Activated CD4-positive, alpha-beta T cell treated with anti-CD3 and anti-CD28 coated beads for 36 hours (primary cell): ENCODE results near the gene P3H2. TPM values are rescaled to one million over a fixed set of nuclear protein-coding genes. Genes with fewer than 3 reads are reported as not detected.

ENCODE experiments used
- ATAC-seq: fragments of 200-7000 bp; cut with Tn5 transposase; one replicate; pipeline ENCODE4 v1.10.0; 2021; ENCODE audit warnings: mild to moderate bottlenecking, moderate library complexity
- CTCF ChIA-PET: fragments of 350-600 bp; sonication (Branson Sonifier 250); formaldehyde crosslinking; loops from one replicate; lab custom pipeline; 2021; ENCODE audit warnings: antibody characterized with exemption; lab: Charles Lee
- POLR2A ChIA-PET: fragments of 350-600 bp; sonication (Branson Sonifier 250); formaldehyde crosslinking; loops from one replicate; lab custom pipeline; 2021; ENCODE audit warnings: antibody characterized with exemption, inconsistent platforms; lab: Charles Lee
- DNase-seq: peaks from one replicate; pipeline ENCODE4 v3.0.0-alpha.2; 2020
- H3K27ac Mint-ChIP-seq: one replicate; pipeline ENCODE4 v1.8.0; 2021; ENCODE audit warnings: mixed read lengths
- H3K27me3 Mint-ChIP-seq: one replicate; pipeline ENCODE4 v1.8.0; 2021; ENCODE audit warnings: mixed read lengths
- H3K36me3 Mint-ChIP-seq: one replicate; pipeline ENCODE4 v1.8.0; 2021; ENCODE audit warnings: low read depth, mixed read lengths
- H3K4me1 Mint-ChIP-seq: one replicate; pipeline ENCODE4 v1.8.0; 2021; ENCODE audit warnings: mixed read lengths
- H3K4me3 Mint-ChIP-seq: one replicate; pipeline ENCODE4 v1.8.0; 2021; ENCODE audit warnings: mild to moderate bottlenecking, moderate library complexity, mixed read lengths
- H3K9me3 Mint-ChIP-seq: one replicate; pipeline ENCODE4 v1.8.0; 2021; ENCODE audit warnings: low read depth, mixed read lengths
- intact Hi-C, 2 experiments: fragments of 100-400 bp; cut with DNase I in 1 of 2; cut with micrococcal nuclease in 1 of 2; formaldehyde crosslinking; loops; one replicate each; pipeline versions ENCODE4 v1.14.2 to v1.15.1; 2022 to 2024; cut with DNase I, micrococcal nuclease
- total RNA-seq, 2 experiments: library from RNA; stranded (reverse); gene quantifications; one replicate each; pipeline ENCODE4 v1.2.3, GENCODE V29; 2021

P3H2 gene
- total RNA-seq, 2 experiments from 2014 or later = not detected

- H3K27me3 Mint-ChIP-seq = peaks cover 13% of the 10 kb centered on the region
- intact Hi-C loops = no loop called here
- H3K4me3 Mint-ChIP-seq = no peak overlapping the region
- DNase-seq (no peak), ATAC-seq (no peak)
- H3K36me3 Mint-ChIP-seq = no peaks in the 10 kb centered on the region
- no peaks in the 10 kb centered on the region for H3K4me1 Mint-ChIP-seq
- no peak overlapping the region for H3K27ac Mint-ChIP-seq
- CTCF ChIA-PET = interaction anchor here (0.6 to 1.5 kb wide), 2 partner anchors 21 to 34 kb away, joined by 3 read pairs; no protein-coding TSS in a partner anchor
- POLR2A ChIA-PET = interaction anchor here (0.7 kb wide), 1 partner anchor 1363 kb away, joined by 7 read pairs; no protein-coding TSS in a partner anchor
- H3K9me3 Mint-ChIP-seq = no peaks in the 10 kb centered on the region
Measured at GRCh38 chr3:189995129-189995528, 125.6 kb downstream of the P3H2 start.

DNA sequence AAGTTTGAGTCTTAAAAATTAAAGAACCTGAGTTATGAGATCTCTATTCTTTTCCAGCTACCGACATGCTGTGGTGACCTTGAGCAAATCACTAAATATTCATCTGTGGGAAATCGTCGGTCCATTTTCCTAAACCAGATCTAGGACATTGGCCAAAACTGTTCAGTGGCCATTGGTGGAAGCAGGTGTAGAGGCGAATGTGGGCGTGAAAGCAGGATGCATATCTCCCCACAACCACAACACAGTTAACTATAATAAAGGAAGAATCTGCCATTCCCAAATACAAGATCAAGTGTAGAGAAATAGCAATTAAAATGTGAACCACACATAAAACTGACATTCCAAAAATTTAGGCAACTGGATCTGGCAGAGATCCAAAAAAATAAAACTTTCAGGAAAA, 129.9 kb downstream of the P3H2 start:
- DNase-seq = no peak
- no peaks in the 10 kb centered on the region for H3K4me1 Mint-ChIP-seq
- H3K27ac Mint-ChIP-seq = no peak overlapping the region
- no peaks in the 10 kb centered on the region for H3K9me3 Mint-ChIP-seq
- peaks cover 23% of the 10 kb centered on the region for H3K27me3 Mint-ChIP-seq
- ChIA-PET CTCF (interaction anchor here (1.5 kb wide), 1 partner anchor 10 kb away, joined by 3 read pairs; no protein-coding TSS in a partner anchor), POLR2A (no interaction called here)
- H3K36me3 Mint-ChIP-seq = no peaks in the 10 kb centered on the region
- intact Hi-C loops = no loop called here
- no peak for ATAC-seq
- no peak overlapping the region for H3K4me3 Mint-ChIP-seq

DNA sequence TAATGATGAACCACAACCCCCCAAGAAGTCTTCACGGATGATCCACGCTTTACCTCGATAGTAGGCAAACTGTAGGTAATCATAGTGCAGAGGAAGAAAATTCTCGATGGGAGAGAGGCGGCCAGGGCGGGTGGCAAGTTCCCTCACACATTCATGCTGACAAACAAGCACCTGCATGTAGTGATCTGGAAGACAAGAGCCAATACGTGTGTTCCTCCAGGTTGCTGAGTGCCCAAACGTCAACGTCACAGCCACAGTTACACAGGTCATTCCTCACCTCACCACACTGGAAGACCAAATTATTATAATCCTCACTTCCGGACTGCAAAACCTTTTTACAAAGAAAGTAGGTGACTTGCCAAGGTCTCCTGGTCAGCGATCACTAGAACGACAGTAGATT, 131.8 kb downstream of the P3H2 start:
- no peak for ATAC-seq

DNA sequence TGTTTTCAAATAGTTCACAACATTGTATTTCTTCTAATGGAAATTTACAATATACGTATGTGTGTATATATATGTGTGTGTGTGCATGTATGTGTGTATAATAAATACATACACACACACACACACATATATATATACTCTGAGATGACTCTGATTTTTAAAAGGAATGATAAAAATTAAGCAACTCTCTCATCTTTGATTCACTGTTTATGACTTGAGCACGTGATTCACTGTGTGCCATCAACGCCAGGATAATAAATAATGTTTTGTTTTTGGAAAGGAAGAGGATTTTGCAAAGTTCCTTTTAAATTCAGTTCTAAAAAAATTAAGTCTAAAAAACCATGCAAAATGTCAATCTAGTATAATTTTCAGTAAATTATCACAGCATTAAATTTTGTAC, 132.4 kb downstream of the P3H2 start:
- peaks cover 23% of the 10 kb centered on the region for H3K27me3 Mint-ChIP-seq
- DNase-seq (no peak), ATAC-seq (no peak)
- no peaks in the 10 kb centered on the region for H3K36me3 Mint-ChIP-seq
- CTCF ChIA-PET = interaction anchor here (1.0 kb wide), 1 partner anchor 10 kb away, joined by 3 read pairs; no protein-coding TSS in a partner anchor
- POLR2A ChIA-PET = no interaction called here
- H3K27ac Mint-ChIP-seq = no peak overlapping the region
- H3K4me3 Mint-ChIP-seq = no peak overlapping the region
- no peaks in the 10 kb centered on the region for H3K9me3 Mint-ChIP-seq
- no peaks in the 10 kb centered on the region for H3K4me1 Mint-ChIP-seq
- intact Hi-C loops = no loop called here

More for the DNA sequence above, 131.8 kb downstream of the P3H2 start:
- ChIA-PET POLR2A (no interaction called here), CTCF (no interaction called here)
- Mint-ChIP-seq H3K27me3 (peaks cover 23% of the 10 kb centered on the region), H3K4me1 (no peaks in the 10 kb centered on the region), H3K4me3 (no peak overlapping the region), H3K27ac (no peak overlapping the region), H3K9me3 (no peaks in the 10 kb centered on the region), H3K36me3 (no peaks in the 10 kb centered on the region)
- intact Hi-C loops = no loop called here
- DNase-seq = no peak

DNA sequence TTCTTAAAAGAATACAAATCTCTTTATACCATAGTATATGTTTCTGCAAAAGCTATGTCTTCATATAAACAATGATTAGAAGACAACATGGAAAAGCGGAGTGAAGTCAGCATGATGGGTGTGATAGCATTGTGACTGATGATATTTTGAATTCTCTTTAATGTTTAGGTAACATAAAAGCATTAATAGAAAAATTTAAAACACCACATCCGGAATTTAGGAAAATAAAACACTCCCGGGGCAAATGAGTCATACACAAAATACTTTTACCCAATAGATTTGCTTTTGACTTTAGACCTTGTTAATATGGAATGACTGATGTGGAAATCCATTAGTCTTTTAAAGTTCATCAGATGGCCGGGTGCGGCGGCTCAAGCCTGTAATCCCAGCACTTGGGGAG, 134.7 kb downstream of the P3H2 start:
- no peaks in the 10 kb centered on the region for H3K4me1 Mint-ChIP-seq
- H3K9me3 Mint-ChIP-seq = no peaks in the 10 kb centered on the region
- intact Hi-C loops = no loop called here
- H3K27ac Mint-ChIP-seq = no peak overlapping the region
- ATAC-seq (no peak), DNase-seq (no peak)
- peaks cover 21% of the 10 kb centered on the region for H3K27me3 Mint-ChIP-seq
- ChIA-PET CTCF (no interaction called here), POLR2A (no interaction called here)
- H3K36me3 Mint-ChIP-seq = no peaks in the 10 kb centered on the region
- H3K4me3 Mint-ChIP-seq = no peak overlapping the region

DNA sequence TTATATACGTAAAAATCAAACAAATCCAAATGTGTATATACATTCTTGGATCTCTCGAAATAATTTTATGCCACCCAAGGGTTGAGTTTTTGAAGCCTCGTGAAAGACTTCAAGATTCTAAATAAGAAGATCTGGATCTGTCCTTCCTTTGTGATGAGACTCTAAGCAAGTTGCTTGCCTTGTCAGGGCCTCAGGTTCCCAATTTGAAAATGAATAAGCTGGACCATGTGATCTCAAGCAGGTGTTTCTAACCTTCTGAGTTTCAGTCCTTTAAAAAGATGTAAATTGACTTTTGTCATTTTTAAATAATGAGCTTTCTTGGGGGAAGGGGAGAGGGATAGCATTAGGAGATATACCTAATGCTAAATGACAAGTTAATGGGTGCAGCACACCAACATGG, 137.1 kb downstream of the P3H2 start:
- H3K27me3 Mint-ChIP-seq = peaks cover 18% of the 10 kb centered on the region
- POLR2A ChIA-PET = no interaction called here
- H3K4me1 Mint-ChIP-seq = no peaks in the 10 kb centered on the region
- no peak for ATAC-seq
- CTCF ChIA-PET = interaction anchor here (1.1 to 1.9 kb wide), 2 partner anchors 16 to 22 kb away, joined by 5 to 7 read pairs; no protein-coding TSS in a partner anchor
- H3K4me3 Mint-ChIP-seq = no peak overlapping the region
- H3K27ac Mint-ChIP-seq = no peak overlapping the region
- intact Hi-C loops = no loop called here
- H3K36me3 Mint-ChIP-seq = no peaks in the 10 kb centered on the region
- no peaks in the 10 kb centered on the region for H3K9me3 Mint-ChIP-seq
- DNase-seq = no peak

GRCh38 chr3:189982321-189982945, 138.3 kb downstream of the P3H2 start:
- H3K27ac Mint-ChIP-seq = no peak overlapping the region
- ChIA-PET CTCF (interaction anchor here (2.0 kb wide), 1 partner anchor 16 kb away, joined by 8 read pairs; no protein-coding TSS in a partner anchor), POLR2A (no interaction called here)
- H3K4me1 Mint-ChIP-seq = no peaks in the 10 kb centered on the region
- H3K27me3 Mint-ChIP-seq = peaks cover 23% of the 10 kb centered on the region
- DNase-seq = no peak
- H3K4me3 Mint-ChIP-seq = no peak overlapping the region
- ATAC-seq = no peak
- no peaks in the 10 kb centered on the region for H3K36me3 Mint-ChIP-seq
- intact Hi-C loops = no loop called here
- no peaks in the 10 kb centered on the region for H3K9me3 Mint-ChIP-seq

- Mint-ChIP-seq H3K9me3 (no peaks in the 10 kb centered on the region), H3K27ac (no peak overlapping the region), H3K4me1 (no peaks in the 10 kb centered on the region), H3K4me3 (no peak overlapping the region), H3K36me3 (no peaks in the 10 kb centered on the region), H3K27me3 (peaks cover 22% of the 10 kb centered on the region)
- DNase-seq (no peak), ATAC-seq (no peak)
- intact Hi-C loops = no loop called here
- ChIA-PET POLR2A (no interaction called here), CTCF (interaction anchor here (0.6 to 2.0 kb wide), 2 partner anchors 15 to 16 kb away, joined by 3 to 8 read pairs; no protein-coding TSS in a partner anchor)
Measured at GRCh38 chr3:189981668-189982067, 139.0 kb downstream of the P3H2 start.

DNA sequence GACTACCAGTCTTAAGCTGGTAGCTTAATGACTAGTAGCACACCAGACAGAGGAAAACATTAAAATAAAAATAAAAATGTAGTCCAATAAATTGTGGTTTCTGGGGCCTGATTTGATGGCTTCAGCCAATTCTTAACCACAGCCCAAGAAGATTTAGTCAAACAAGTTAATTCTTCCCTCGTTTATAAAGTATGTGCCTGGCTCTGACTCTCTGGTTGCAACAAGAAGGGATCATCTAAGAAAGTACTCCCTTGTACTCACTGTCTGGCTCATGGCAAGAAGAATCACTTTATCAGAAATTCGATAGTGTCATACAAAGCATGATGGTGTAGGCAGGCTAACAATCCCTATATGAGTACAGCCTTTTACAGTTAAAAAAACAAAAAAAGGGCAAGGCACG, 141.9 kb downstream of the P3H2 start:
- POLR2A ChIA-PET = no interaction called here
- Mint-ChIP-seq H3K9me3 (no peaks in the 10 kb centered on the region), H3K27ac (no peak overlapping the region), H3K36me3 (no peaks in the 10 kb centered on the region), H3K4me3 (no peak overlapping the region), H3K4me1 (no peaks in the 10 kb centered on the region), H3K27me3 (peaks cover 31% of the 10 kb centered on the region)
- ATAC-seq (no peak), DNase-seq (no peak)
- CTCF ChIA-PET = interaction anchor here (1.0 to 1.2 kb wide), 3 partner anchors 14 to 22 kb away, joined by 3 to 6 read pairs (median 3); no protein-coding TSS in a partner anchor
- intact Hi-C loops = no loop called here

DNA sequence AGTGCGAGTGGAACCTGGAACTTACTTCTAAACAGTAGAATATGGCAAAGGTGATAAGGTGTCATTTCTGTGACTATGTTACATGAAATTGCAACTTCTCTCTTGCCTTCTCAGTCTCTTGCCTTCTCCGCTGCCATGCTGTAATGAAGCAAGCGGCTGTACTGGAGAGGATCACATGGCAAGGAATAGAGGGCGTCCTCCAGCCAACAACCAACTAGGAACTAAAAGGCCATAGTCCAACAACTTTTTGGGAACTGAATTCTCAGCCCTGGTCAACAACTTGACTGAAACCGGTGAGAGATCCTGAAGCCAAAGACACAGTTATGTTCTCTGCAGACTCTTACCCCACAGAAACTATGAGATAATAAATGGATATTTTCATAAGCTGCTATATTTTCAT, 143.5 kb downstream of the P3H2 start:
- ATAC-seq = no peak
- CTCF ChIA-PET = interaction anchor here (0.6 to 1.2 kb wide), 2 partner anchors 10 to 20 kb away, joined by 3 to 6 read pairs; no protein-coding TSS in a partner anchor
- Mint-ChIP-seq H3K36me3 (no peaks in the 10 kb centered on the region), H3K4me3 (no peak overlapping the region), H3K4me1 (no peaks in the 10 kb centered on the region), H3K27ac (no peak overlapping the region), H3K9me3 (no peaks in the 10 kb centered on the region), H3K27me3 (peaks cover 29% of the 10 kb centered on the region)
- intact Hi-C loops = no loop called here
- DNase-seq = no peak
- POLR2A ChIA-PET = no interaction called here

DNA sequence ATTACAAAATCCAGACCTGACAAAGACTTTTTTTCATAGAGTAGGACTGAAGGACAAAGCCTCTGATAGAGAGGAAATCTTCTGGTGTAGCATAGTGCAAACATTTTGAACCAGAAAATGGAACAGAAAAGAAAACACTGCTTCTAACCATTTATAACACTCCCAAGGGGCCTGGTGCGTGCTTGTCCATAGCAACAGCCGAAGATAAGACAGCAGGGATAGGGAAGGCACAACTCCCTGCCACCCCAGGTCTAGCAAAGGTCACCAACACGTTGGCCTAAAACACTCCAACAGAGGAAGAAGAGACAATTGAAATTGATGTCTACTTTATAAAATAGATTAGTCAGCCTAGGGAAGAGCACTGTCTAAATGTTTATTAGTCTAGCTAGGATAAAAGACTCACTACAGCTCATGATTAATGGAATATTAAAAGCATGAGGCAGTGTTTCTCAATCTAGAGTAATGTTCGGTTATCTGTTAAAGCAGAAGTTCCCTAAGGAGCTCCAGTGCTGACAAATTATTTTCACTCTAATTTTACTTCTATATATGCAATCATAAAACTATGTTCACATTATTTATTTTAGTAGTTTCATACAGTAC, 145.2 kb downstream of the P3H2 start:
- Mint-ChIP-seq H3K4me1 (no peaks in the 10 kb centered on the region), H3K9me3 (no peaks in the 10 kb centered on the region), H3K4me3 (no peak overlapping the region), H3K36me3 (no peaks in the 10 kb centered on the region), H3K27ac (no peak overlapping the region), H3K27me3 (peaks cover 29% of the 10 kb centered on the region)
- ATAC-seq = no peak
- CTCF ChIA-PET = interaction anchor here (1.0 kb wide), 1 partner anchor 8 kb away, joined by 3 read pairs; no protein-coding TSS in a partner anchor
- no peak for DNase-seq
- intact Hi-C loops = no loop called here
- POLR2A ChIA-PET = no interaction called here

GRCh38 chr3:189974359-189974758, 146.3 kb downstream of the P3H2 start:
- H3K4me3 Mint-ChIP-seq = no peak overlapping the region
- ChIA-PET POLR2A (no interaction called here), CTCF (interaction anchor here (1.3 kb wide), 1 partner anchor 11 kb away, joined by 3 read pairs; no protein-coding TSS in a partner anchor)

More at GRCh38 chr3:189974359-189974758, 146.3 kb downstream of the P3H2 start:
- intact Hi-C loops = no loop called here
- ATAC-seq = no peak
- Mint-ChIP-seq H3K9me3 (no peaks in the 10 kb centered on the region), H3K36me3 (no peaks in the 10 kb centered on the region), H3K4me1 (no peaks in the 10 kb centered on the region), H3K27me3 (peaks cover 27% of the 10 kb centered on the region), H3K27ac (no peak overlapping the region)
- no peak for DNase-seq
